ENCODE measurements around the gene CREG2. TPM values are rescaled to one million over a fixed set of nuclear protein-coding genes. Genes with fewer than 3 reads are reported as not detected.
"Not testable (repeated sequence)": the region's sequence is repeated elsewhere in the genome, so short reads cannot be mapped to it uniquely, and the experiment has no call there.

CREG2 gene
- total RNA-seq, 1 donor from 2014 or later, result not detected

DNA sequence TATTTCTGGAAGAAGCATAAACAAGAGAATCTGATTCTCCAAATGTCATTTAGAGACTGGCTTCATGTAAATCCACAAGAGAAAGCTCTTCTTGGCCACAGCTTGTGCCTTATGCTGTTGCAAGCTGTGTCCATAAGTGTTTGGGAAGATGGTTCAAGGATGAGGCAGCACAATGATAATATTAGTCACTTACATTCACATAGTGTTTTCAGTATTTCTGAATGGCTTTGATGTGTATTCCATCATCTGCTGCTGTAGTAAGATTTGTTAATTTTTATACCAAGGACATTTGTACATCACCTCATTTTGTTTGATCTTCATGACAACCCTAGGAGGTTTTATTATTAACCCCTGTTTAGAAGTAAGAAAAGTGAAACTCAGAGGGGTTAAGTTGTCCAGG lies 29.9 kb downstream of the CREG2 start:
- Mint-ChIP-seq H3K27ac (ENCODE audit: unreplicated experiment) (no peak overlapping the region), H3K36me3 (ENCODE audit: unreplicated experiment) (no peaks in the 10 kb centered on the region), H3K27me3 (ENCODE audit: unreplicated experiment) (peaks cover 39% of the 10 kb centered on the region), H3K9me3 (ENCODE audit: unreplicated experiment) (no peaks in the 10 kb centered on the region), H3K4me1 (ENCODE audit: unreplicated experiment) (no peaks in the 10 kb centered on the region), H3K4me3 (ENCODE audit: unreplicated experiment) (no peak overlapping the region)
- TF ChIP-seq, protein P1, sequence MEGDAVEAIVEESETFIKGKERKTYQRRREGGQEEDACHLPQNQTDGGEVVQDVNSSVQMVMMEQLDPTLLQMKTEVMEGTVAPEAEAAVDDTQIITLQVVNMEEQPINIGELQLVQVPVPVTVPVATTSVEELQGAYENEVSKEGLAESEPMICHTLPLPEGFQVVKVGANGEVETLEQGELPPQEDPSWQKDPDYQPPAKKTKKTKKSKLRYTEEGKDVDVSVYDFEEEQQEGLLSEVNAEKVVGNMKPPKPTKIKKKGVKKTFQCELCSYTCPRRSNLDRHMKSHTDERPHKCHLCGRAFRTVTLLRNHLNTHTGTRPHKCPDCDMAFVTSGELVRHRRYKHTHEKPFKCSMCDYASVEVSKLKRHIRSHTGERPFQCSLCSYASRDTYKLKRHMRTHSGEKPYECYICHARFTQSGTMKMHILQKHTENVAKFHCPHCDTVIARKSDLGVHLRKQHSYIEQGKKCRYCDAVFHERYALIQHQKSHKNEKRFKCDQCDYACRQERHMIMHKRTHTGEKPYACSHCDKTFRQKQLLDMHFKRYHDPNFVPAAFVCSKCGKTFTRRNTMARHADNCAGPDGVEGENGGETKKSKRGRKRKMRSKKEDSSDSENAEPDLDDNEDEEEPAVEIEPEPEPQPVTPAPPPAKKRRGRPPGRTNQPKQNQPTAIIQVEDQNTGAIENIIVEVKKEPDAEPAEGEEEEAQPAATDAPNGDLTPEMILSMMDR (IDR thresholded peaks at IDR 0.05), result no peak
- DNase-seq (ENCODE audit: extremely low spot score, unreplicated experiment), result no peak

DNA sequence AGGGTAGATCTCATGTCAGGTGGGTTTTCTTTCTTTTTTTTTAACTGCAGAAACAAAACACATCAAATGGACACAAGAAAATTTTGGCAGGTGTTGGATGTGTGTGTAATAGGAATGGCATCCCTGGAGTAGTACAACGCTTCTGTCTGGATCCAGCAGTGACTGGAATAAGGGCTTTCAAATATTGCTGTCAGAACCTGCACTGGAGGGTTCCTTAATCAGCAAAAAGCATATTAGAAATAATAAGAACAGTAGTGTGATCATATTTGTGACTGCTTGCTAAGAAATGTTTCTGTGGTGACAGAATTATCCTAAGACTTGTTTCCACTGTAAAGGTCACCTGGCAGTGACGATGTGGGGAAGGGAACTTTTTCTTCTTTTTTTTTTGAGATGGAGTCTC lies 30.8 kb downstream of the CREG2 start:
- Mint-ChIP-seq H3K4me1 (ENCODE audit: unreplicated experiment) (no peaks in the 10 kb centered on the region), H3K4me3 (ENCODE audit: unreplicated experiment) (no peak overlapping the region), H3K27ac (ENCODE audit: unreplicated experiment) (no peak overlapping the region), H3K36me3 (ENCODE audit: unreplicated experiment) (no peaks in the 10 kb centered on the region), H3K27me3 (ENCODE audit: unreplicated experiment) (peaks cover 35% of the 10 kb centered on the region), H3K9me3 (ENCODE audit: unreplicated experiment) (no peaks in the 10 kb centered on the region)
- DNase-seq (ENCODE audit: extremely low spot score, unreplicated experiment), result no peak
- TF ChIP-seq, protein P1 (IDR thresholded peaks at IDR 0.05), result no peak

DNA sequence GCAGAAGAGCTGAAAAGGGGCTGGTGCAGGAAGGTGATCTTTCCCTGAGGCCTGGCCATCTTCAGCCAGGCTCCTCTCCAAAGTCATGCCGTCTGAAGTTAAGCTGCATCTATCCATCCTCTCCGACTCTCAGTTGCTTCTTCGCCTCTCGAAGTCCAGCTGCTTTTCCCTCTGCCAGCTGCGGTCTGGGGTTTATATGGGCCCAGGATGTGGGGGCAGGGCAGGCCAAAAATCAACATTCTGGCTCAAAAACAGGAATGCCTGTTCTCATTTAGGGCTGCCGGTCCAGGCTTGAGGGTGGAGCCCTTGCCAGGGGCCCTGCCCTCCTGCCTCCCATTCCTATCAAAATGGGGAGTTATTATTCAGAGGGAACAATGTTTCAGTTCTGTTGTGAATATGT lies 31.2 kb downstream of the CREG2 start:
- H3K27me3 Mint-ChIP-seq (ENCODE audit: unreplicated experiment), result peaks cover 33% of the 10 kb centered on the region
- DNase-seq (ENCODE audit: extremely low spot score, unreplicated experiment), result no peak
- no peak overlapping the region for H3K27ac Mint-ChIP-seq (ENCODE audit: unreplicated experiment)
- no peaks in the 10 kb centered on the region for H3K36me3 Mint-ChIP-seq (ENCODE audit: unreplicated experiment)
- no peaks in the 10 kb centered on the region for H3K4me1 Mint-ChIP-seq (ENCODE audit: unreplicated experiment)
- TF ChIP-seq, protein P1 (IDR thresholded peaks at IDR 0.05), result no peak
- no peak overlapping the region for H3K4me3 Mint-ChIP-seq (ENCODE audit: unreplicated experiment)
- H3K9me3 Mint-ChIP-seq (ENCODE audit: unreplicated experiment), result no peaks in the 10 kb centered on the region

DNA sequence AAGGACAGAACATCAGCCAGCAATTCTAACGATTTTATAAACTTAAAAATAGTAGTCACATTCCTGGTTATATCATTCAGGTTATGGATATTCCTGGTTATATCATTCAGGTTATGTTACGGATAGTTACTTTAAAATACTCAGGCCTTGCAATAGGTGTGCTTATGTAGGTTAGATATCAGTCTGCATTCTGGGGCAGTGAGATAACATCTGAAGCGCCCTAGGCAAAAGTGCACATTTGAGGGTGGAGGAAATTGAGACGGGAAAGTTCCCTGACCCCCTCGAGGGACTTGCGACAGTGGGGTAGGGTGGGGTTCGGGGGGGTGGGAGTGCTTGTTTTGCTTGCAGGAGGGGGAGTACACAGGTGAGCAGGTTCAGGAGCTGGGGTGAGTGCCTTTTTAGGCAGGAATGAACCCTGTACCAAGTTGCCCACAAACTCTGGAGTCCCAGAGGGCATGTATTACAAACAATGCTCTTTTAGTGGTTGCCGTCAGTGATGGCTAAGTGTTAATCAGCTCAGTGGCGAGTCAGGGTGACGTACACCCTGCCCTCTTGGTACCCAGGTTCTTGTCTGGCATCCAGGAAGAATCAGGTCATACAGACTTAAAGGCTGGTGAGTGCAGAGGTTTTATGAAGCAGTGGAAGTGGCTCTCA lies 31.8 kb downstream of the CREG2 start:
- DNase-seq (ENCODE audit: extremely low spot score, unreplicated experiment), result no peak
- H3K9me3 Mint-ChIP-seq (ENCODE audit: unreplicated experiment), result no peaks in the 10 kb centered on the region
- no peaks in the 10 kb centered on the region for H3K36me3 Mint-ChIP-seq (ENCODE audit: unreplicated experiment)
- TF ChIP-seq, protein P1 (IDR thresholded peaks at IDR 0.05), result no peak
- H3K4me3 Mint-ChIP-seq (ENCODE audit: unreplicated experiment), result no peak overlapping the region
- no peak overlapping the region for H3K27ac Mint-ChIP-seq (ENCODE audit: unreplicated experiment)
- no peaks in the 10 kb centered on the region for H3K4me1 Mint-ChIP-seq (ENCODE audit: unreplicated experiment)
- peaks cover 27% of the 10 kb centered on the region for H3K27me3 Mint-ChIP-seq (ENCODE audit: unreplicated experiment)

DNA sequence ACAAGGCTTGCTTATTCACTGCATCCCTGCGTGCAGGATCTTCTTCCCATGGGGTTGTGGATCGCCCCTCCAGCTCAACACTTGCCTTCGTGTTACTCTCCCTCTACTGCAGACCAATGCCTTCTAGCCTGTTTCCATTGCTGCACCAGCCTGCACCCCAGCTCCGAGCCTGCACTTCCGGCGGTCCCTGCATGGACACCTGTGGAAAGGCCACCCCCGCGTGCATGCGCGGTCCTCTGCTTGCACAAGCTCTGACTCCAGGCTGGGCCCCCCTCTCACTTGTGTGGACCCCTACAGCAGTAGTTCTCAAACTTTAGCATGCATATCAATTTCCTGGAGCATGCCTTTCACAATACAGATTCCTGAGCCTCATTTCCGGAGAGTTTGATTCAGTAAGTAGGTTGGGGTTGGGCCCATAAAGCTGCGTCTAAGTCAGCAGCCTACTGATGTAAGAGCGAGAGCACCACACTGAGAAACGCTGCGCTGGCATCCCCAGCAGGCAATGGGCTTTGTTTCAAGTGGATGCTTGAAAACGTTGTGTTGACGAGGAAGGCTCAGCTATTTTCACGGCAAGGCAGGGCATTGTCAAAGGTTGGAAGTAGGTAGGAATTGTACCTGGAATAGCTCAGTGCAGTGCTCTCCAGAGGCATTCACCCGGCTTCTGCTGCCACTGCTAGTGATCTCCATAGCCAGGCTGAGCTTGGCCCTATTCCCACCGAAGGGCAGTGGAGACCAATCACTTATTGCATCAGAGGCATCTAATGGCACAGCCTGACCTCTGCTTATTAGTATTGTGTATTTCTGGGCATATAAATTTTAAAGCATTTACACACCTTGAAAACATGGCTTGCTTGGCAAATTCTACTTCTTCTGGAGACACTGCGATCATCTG lies 32.6 kb downstream of the CREG2 start:
- Mint-ChIP-seq H3K9me3 (ENCODE audit: unreplicated experiment) (no peaks in the 10 kb centered on the region), H3K27me3 (ENCODE audit: unreplicated experiment) (peaks cover 23% of the 10 kb centered on the region), H3K27ac (ENCODE audit: unreplicated experiment) (no peak overlapping the region), H3K4me3 (ENCODE audit: unreplicated experiment) (no peak overlapping the region), H3K4me1 (ENCODE audit: unreplicated experiment) (no peaks in the 10 kb centered on the region), H3K36me3 (ENCODE audit: unreplicated experiment) (no peaks in the 10 kb centered on the region)
- TF ChIP-seq, protein P1 (IDR thresholded peaks at IDR 0.05), result no peak
- DNase-seq (ENCODE audit: extremely low spot score, unreplicated experiment), result no peak

DNA sequence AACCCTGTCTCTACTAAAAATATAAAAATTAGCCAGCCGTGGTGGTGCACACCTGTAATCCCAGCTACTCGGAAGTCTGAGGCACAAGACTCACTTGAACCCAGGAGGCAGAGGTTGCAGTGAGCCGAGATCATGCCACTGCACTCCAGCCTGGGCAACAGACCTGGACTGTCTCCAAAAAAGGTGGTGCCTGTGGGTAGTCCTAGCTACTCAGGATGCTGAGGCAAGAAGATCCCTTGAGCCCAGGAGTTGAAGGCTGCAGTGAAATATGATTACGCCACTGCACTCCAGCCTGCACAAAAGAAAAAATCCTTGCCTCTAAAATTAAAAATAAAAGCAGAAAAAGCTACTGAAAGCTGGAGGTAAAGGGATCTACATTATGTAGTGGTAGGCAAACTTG lies 34.7 kb downstream of the CREG2 start:
- H3K27me3 Mint-ChIP-seq (ENCODE audit: unreplicated experiment), result peaks cover 18% of the 10 kb centered on the region

More for the DNA sequence above, 34.7 kb downstream of the CREG2 start:
- not testable (repeated sequence) for H3K27ac Mint-ChIP-seq (ENCODE audit: unreplicated experiment); H3K36me3 Mint-ChIP-seq (ENCODE audit: unreplicated experiment); H3K4me1 Mint-ChIP-seq (ENCODE audit: unreplicated experiment); H3K4me3 Mint-ChIP-seq (ENCODE audit: unreplicated experiment); H3K9me3 Mint-ChIP-seq (ENCODE audit: unreplicated experiment); DNase-seq (ENCODE audit: extremely low spot score, unreplicated experiment)
